CD4-positive, alpha-beta memory T cell (primary cell): ENCODE measurements around the gene PLIN1. TPM values are rescaled to one million over a fixed set of nuclear protein-coding genes. Genes with fewer than 3 reads are reported as not detected.

Experiments used
- CTCF ChIA-PET: fragments of 350-600 bp; sonication (Branson Sonifier 250); formaldehyde crosslinking; loops from one replicate; lab custom pipeline; 2021; ENCODE audit warnings: inconsistent platforms; ENCODE audit not compliant: partially characterized antibody; lab: Charles Lee
- POLR2A ChIA-PET: fragments of 350-600 bp; sonication (Branson Sonifier 250); formaldehyde crosslinking; loops from one replicate; lab custom pipeline; 2021; ENCODE audit not compliant: partially characterized antibody; lab: Charles Lee
- DNase-seq, 5 donors: peaks; one replicate each; pipeline versions ENCODE4 v3.0.0 to v3.0.0-alpha.2; 2020 to 2022; ENCODE audit warnings: mixed read lengths in 1 of 5
- H3K27ac ChIP-seq: one replicate; pipeline ENCODE4 v1.7.0; 2013; ENCODE audit warnings: low read depth, low read length
- H3K27me3 ChIP-seq: 2 replicates; pipeline ENCODE4 v1.7.0; 2013; ENCODE audit warnings: mild to moderate bottlenecking, low read length, moderate library complexity; ENCODE audit not compliant: insufficient read depth
- H3K36me3 ChIP-seq: 2 replicates; pipeline ENCODE4 v1.7.0; 2013; ENCODE audit warnings: mild to moderate bottlenecking, low read length, moderate library complexity; ENCODE audit not compliant: insufficient read depth
- H3K4me1 ChIP-seq: 2 replicates; pipeline ENCODE4 v1.7.0; 2013; ENCODE audit warnings: mild to moderate bottlenecking, low read length, moderate library complexity; ENCODE audit not compliant: insufficient read depth
- H3K4me3 ChIP-seq, 2 donors: one replicate each; pipeline ENCODE4 v1.7.0; 2013; ENCODE audit warnings: low read length in 2 of 2, mild to moderate bottlenecking in 1 of 2
- H3K9me3 ChIP-seq, 2 donors: one replicate each; pipeline ENCODE4 v1.7.0; 2013; ENCODE audit warnings: low read length in 2 of 2, control low read depth in 1 of 2; ENCODE audit not compliant: control insufficient read depth in 1 of 2
- H3K27ac Mint-ChIP-seq, 7 donors: one replicate each; pipeline ENCODE4 v1.8.0; 2020 to 2021; ENCODE audit warnings: mixed read lengths in 7 of 7, mild to moderate bottlenecking in 6 of 7, inconsistent platforms in 3 of 7, moderate library complexity in 3 of 7
- H3K27me3 Mint-ChIP-seq, 2 donors: one replicate each; pipeline ENCODE4 v1.8.0; 2020 to 2021; ENCODE audit warnings: mixed read lengths in 2 of 2
- H3K36me3 Mint-ChIP-seq, 2 donors: one replicate each; pipeline ENCODE4 v1.8.0; 2020 to 2021; ENCODE audit warnings: mixed read lengths in 2 of 2, inconsistent platforms in 1 of 2, mild to moderate bottlenecking in 1 of 2
- H3K4me1 Mint-ChIP-seq, 4 donors: one replicate each; pipeline ENCODE4 v1.8.0; 2020 to 2021; ENCODE audit warnings: mixed read lengths in 4 of 4, mild to moderate bottlenecking in 1 of 4
- H3K4me3 Mint-ChIP-seq, 8 donors: one replicate each; pipeline ENCODE4 v1.8.0; 2020 to 2021; ENCODE audit warnings: mixed read lengths in 8 of 8, mild to moderate bottlenecking in 7 of 8, moderate library complexity in 6 of 8, inconsistent platforms in 3 of 8
- H3K9me3 Mint-ChIP-seq, 8 donors: one replicate each; pipeline ENCODE4 v1.8.0; 2020 to 2021; ENCODE audit warnings: mixed read lengths in 8 of 8, mild to moderate bottlenecking in 5 of 8, inconsistent platforms in 3 of 8, moderate library complexity in 1 of 8
- intact Hi-C: fragments of 100-400 bp; cut with micrococcal nuclease; formaldehyde crosslinking; loops from one replicate; pipeline ENCODE4 v1.15.1; 2023
- polyA plus RNA-seq, 2 donors: library from polyadenylated mRNA; unstranded; fragments of 300-500 nt; fragmentation: Illumina TruSeq; gene quantifications; one replicate each; pipeline ENCODE4 v1.2.3, GENCODE V29; 2021
- total RNA-seq, 2 experiments: library from RNA; stranded (reverse); gene quantifications; one replicate each; pipeline ENCODE4 v1.2.3, GENCODE V29; 2021

The PLIN1 gene
- total and polyA plus RNA-seq, 4 experiments from 2014 or later: 0.44 to 1.2 (median 0.46) TPM; not detected in 1

DNA sequence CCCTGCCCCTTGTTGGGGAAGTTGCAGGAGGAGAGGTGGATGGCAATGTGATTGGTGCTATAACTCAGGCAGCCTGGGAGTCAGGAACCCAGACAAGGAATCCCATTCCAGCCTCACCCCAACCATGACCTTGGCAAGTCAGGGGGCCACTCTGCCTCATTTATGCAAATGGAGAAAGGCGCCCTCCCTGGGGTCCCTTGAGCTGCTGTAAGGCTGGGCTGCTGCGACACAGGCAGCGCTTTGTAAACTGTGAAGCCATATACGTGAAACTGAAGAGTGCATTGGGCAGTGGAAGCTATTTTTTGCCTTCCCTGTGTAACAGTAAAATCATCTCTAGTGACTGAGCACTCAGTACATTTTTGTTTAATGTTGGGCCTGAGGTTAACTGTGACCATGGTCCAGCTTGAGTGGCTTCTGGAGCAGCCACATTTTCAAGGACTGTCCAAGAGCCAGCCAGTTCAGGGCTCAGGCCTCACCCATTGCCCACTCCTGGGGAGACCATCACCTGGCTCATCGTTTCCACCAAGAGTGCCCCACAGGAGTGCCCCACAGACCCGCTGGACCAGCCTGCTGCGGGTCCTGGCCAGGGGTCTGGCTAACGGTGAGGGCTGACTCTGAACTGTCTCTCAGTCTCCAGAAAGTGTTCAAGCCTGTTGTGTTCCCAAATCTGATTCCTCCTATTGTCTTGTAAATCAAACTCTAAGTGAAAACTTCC lies 51.8 kb downstream of the PLIN1 start:
- H3K9me3 Mint-ChIP-seq: no peaks in the 10 kb centered on the region
- no peaks in the 10 kb centered on the region for H3K36me3 Mint-ChIP-seq
- Histone ChIP-seq H3K9me3 (no peaks in the 10 kb centered on the region), H3K27me3 (no peaks in the 10 kb centered on the region), H3K4me3 (no peak overlapping the region), H3K36me3 (no peaks in the 10 kb centered on the region), H3K27ac (no peak overlapping the region), H3K4me1 (no peaks in the 10 kb centered on the region)
- intact Hi-C loops: no loop called here
- H3K4me3 Mint-ChIP-seq: no peak overlapping the region
- no peak overlapping the region for H3K27ac Mint-ChIP-seq
- ChIA-PET CTCF (no interaction called here), POLR2A (no interaction called here)
- peaks cover 0 to under 1% of the 10 kb centered on the region in 2 donors for H3K27me3 Mint-ChIP-seq
- H3K4me1 Mint-ChIP-seq: no peaks in the 10 kb centered on the region
- no peak for DNase-seq

DNA sequence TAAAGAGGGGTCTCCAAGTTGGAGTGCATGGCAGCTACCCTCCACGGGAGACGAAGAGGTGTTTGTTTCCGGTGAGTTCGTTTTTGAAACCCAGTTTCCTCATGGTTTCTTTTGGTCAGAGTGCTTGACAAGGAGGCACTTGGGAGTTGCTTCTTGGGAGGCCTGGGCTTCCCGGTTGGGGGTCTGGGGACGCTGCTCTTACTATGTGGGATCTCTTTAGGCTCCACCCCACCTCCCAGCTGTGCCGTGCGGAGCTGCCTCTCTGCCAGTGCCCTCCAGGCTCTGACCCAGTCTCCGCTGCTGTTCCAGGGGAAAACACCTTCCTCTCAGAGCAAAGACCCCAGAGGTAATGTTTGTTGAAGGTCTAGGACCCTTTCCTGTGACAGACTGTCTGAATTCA lies 53.5 kb downstream of the PLIN1 start:
- Histone ChIP-seq H3K4me3 (no peak overlapping the region), H3K27ac (no peak overlapping the region), H3K4me1 (no peaks in the 10 kb centered on the region), H3K36me3 (no peaks in the 10 kb centered on the region), H3K9me3 (no peaks in the 10 kb centered on the region), H3K27me3 (no peaks in the 10 kb centered on the region)
- Mint-ChIP-seq H3K9me3 (no peaks in the 10 kb centered on the region), H3K4me3 (no peak overlapping the region), H3K36me3 (no peaks in the 10 kb centered on the region), H3K27ac (peak overlapping the region in 1 of 7 donors; percentile 15), H3K4me1 (no peaks in the 10 kb centered on the region), H3K27me3 (no peaks in the 10 kb centered on the region)
- DNase-seq: no peak
- ChIA-PET POLR2A (no interaction called here), CTCF (no interaction called here)
- intact Hi-C loops: no loop called here

DNA sequence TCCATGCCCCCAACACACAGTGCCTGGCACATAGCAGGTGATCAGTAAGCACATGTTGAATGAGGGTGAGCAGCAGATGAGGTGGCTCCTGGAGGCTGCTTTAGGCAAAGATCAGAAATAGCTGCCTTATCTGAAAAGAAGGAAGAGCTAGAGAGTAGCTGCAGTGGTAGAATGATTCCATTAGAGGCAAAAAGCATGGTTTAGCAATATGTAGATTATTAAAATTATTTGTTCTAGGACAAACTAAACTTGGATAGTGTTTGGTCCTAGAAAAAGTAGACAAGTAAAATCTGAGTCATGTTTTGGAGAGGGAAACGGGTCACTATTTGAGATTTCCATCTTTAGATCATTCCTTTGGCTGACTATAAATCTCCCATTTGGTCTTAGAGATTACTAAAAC lies 56.0 kb downstream of the PLIN1 start:
- ChIA-PET POLR2A (no interaction called here), CTCF (no interaction called here)
- Histone ChIP-seq H3K4me1 (no peaks in the 10 kb centered on the region), H3K4me3 (no peak overlapping the region), H3K9me3 (no peaks in the 10 kb centered on the region), H3K27ac (no peak overlapping the region), H3K36me3 (no peaks in the 10 kb centered on the region), H3K27me3 (no peaks in the 10 kb centered on the region)
- no peak for DNase-seq
- Mint-ChIP-seq H3K27me3 (no peaks in the 10 kb centered on the region), H3K36me3 (no peaks in the 10 kb centered on the region), H3K9me3 (no peaks in the 10 kb centered on the region), H3K4me1 (no peaks in the 10 kb centered on the region), H3K27ac (no peak overlapping the region), H3K4me3 (no peak overlapping the region)
- intact Hi-C loops: no loop called here

DNA sequence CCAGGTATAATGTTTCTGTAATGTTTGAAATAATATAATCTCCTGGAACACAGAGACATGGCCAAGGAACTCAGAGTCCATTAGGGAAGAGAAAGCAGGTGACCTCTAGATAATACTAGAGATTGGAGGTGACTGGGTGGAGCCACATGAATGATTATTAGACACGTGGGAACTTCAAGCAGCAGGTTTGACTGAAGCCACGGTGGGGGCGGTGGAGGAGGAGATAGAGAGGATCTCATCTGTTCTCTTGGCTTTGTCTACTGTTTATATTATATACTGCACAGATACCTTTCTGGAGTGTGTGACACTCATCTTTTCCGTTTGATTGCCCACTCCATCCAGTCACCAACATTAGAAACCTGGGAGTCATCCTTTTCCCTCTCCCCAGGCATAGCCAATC lies 57.6 kb downstream of the PLIN1 start:
- intact Hi-C loops: no loop called here
- DNase-seq: no peak
- Mint-ChIP-seq H3K9me3 (no peaks in the 10 kb centered on the region), H3K27me3 (no peaks in the 10 kb centered on the region), H3K27ac (no peak overlapping the region), H3K36me3 (no peaks in the 10 kb centered on the region), H3K4me3 (no peak overlapping the region), H3K4me1 (no peaks in the 10 kb centered on the region)
- POLR2A ChIA-PET: no interaction called here
- Histone ChIP-seq H3K9me3 (no peaks in the 10 kb centered on the region), H3K4me1 (no peaks in the 10 kb centered on the region), H3K4me3 (no peak overlapping the region), H3K27ac (no peak overlapping the region), H3K27me3 (no peaks in the 10 kb centered on the region), H3K36me3 (no peaks in the 10 kb centered on the region)
- CTCF ChIA-PET: no interaction called here

DNA sequence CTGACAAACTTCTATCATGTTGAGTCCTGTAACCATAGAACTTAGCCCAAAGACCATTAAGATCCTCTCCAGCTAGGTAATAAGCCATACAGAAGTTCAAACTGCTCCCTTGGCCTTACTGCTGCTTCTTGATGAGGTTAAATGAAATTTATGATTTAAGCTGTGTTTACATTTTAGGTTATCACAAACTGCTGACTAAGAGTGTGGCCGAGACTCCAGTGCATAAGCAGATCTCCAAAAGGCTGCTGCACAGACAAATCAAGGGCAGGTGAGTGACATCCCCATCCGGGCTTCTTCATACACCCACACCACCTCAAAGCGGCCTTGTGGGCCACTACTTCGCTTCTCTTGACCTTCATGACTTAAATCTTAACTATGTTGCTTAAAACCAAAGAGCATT lies 62.9 kb downstream of the PLIN1 start:
- no peak overlapping the region for H3K27ac ChIP-seq
- Mint-ChIP-seq H3K27ac (no peak overlapping the region), H3K9me3 (peaks cover 0 to 34% (median 22%) of the 10 kb centered on the region in 8 donors), H3K27me3 (no peaks in the 10 kb centered on the region), H3K4me1 (no peaks in the 10 kb centered on the region), H3K36me3 (peaks cover 3 to 18% of the 10 kb centered on the region in 2 donors), H3K4me3 (no peak overlapping the region)
- no peaks in the 10 kb centered on the region for H3K4me1 ChIP-seq
- no peak overlapping the region for H3K4me3 ChIP-seq
- intact Hi-C loops: no loop called here
- no peaks in the 10 kb centered on the region for H3K36me3 ChIP-seq
- ChIA-PET CTCF (no interaction called here), POLR2A (no interaction called here)
- H3K27me3 ChIP-seq: no peaks in the 10 kb centered on the region
- H3K9me3 ChIP-seq: no peaks in the 10 kb centered on the region
- no peak for DNase-seq

DNA sequence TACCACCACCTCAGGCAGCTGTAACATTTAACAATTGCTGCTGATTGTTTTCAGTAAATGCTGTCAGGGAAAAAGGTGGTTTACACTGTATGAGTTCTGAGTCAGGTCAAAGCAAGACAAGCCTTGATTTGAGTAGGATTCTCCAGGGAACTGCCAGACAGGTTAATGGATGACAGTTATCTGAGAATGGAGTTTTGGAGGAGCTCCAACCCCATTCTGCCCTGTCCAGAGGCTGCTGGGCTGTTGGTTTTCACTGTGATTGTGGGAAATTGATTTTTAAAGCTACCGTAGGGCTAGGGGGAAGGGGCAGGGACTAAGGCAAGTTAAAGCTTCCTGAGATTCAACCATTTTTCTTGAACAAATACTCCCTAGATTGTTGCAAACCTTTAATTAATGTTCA lies 64.0 kb downstream of the PLIN1 start:
- no peak overlapping the region for H3K4me3 Mint-ChIP-seq
- Histone ChIP-seq H3K9me3 (no peaks in the 10 kb centered on the region), H3K36me3 (no peaks in the 10 kb centered on the region), H3K27me3 (no peaks in the 10 kb centered on the region), H3K4me3 (no peak overlapping the region), H3K4me1 (no peaks in the 10 kb centered on the region), H3K27ac (no peak overlapping the region)
- H3K36me3 Mint-ChIP-seq: peaks cover 3 to 18% of the 10 kb centered on the region in 2 donors
- intact Hi-C loops: no loop called here
- DNase-seq: no peak
- ChIA-PET POLR2A (no interaction called here), CTCF (interaction anchor here (0.6 kb wide), 1 partner anchor 971 kb away, joined by 3 read pairs; no protein-coding TSS in a partner anchor)
- H3K4me1 Mint-ChIP-seq: no peaks in the 10 kb centered on the region
- no peak overlapping the region for H3K27ac Mint-ChIP-seq
- H3K27me3 Mint-ChIP-seq: no peaks in the 10 kb centered on the region
- peaks cover 0 to 34% (median 22%) of the 10 kb centered on the region in 8 donors for H3K9me3 Mint-ChIP-seq
